Measurements from ENCODE around the gene MAFG. TPM values are rescaled to one million over a fixed set of nuclear protein-coding genes. Genes with fewer than 3 reads are reported as not detected.

MAFG gene
- total and polyA plus RNA-seq, 2 of the 13 experiments (the other 11 are each of a cell fraction or from before 2014, with no cell fraction given), result 14.5 to 20.0 TPM

- TF ChIP-seq PBX3 (CRISPR knock-in tag; IDR thresholded peaks at IDR 0.05; ENCODE audit: borderline replicate concordance) (no peak), HNF4A (CRISPR knock-in tag; IDR thresholded peaks at IDR 0.05) (no peak), ZNF10 (CRISPR knock-in tag; IDR thresholded peaks at IDR 0.05; ENCODE audit: borderline replicate concordance, low read depth) (no peak), KMT2A (CRISPR knock-in tag; IDR thresholded peaks at IDR 0.05) (no peak), HOXA3 (CRISPR knock-in tag; IDR thresholded peaks at IDR 0.05) (no peak), ATM (IDR thresholded peaks at IDR 0.05; ENCODE audit: borderline replicate concordance) (peak; percentile 32; the same call in 1 of the 2 replicates), ZSCAN31 (CRISPR knock-in tag; IDR thresholded peaks at IDR 0.05; ENCODE audit: low read depth) (no peak), MED1 (CRISPR knock-in tag; IDR thresholded peaks at IDR 0.05) (no peak), GFI1 (CRISPR knock-in tag; IDR thresholded peaks at IDR 0.05; ENCODE audit: borderline replicate concordance) (no peak), ZNF329 (CRISPR knock-in tag; IDR thresholded peaks at IDR 0.05; ENCODE audit: low read depth) (no peak), ERF (CRISPR knock-in tag; IDR thresholded peaks at IDR 0.05) (no peak; the same call in 1 of the 2 replicates), SIX1 (CRISPR knock-in tag; IDR thresholded peaks at IDR 0.05; ENCODE audit: borderline replicate concordance) (no peak), ZBTB2 (CRISPR knock-in tag; IDR thresholded peaks at IDR 0.05; ENCODE audit: low read depth) (no peak), ZMAT5 (CRISPR knock-in tag; IDR thresholded peaks at IDR 0.05; ENCODE audit: borderline replicate concordance, low read depth) (no peak), THYN1 (CRISPR knock-in tag; IDR thresholded peaks at IDR 0.05; ENCODE audit: borderline replicate concordance, low read depth) (no peak), ZNF749 (CRISPR knock-in tag; IDR thresholded peaks at IDR 0.05; ENCODE audit: borderline replicate concordance) (no peak), KDM4B (CRISPR knock-in tag; IDR thresholded peaks at IDR 0.05) (no peak), FLYWCH1 (CRISPR knock-in tag; IDR thresholded peaks at IDR 0.05) (no peak), SALL1 (CRISPR knock-in tag; IDR thresholded peaks at IDR 0.05) (peak; percentile 23; the same call in 1 of the 2 replicates), RARA (CRISPR knock-in tag; IDR thresholded peaks at IDR 0.05) (no peak), NFKBIZ (CRISPR knock-in tag; IDR thresholded peaks at IDR 0.05) (no peak), ELF3 (CRISPR knock-in tag; IDR thresholded peaks at IDR 0.05) (no peak), ATF1 (CRISPR knock-in tag; IDR thresholded peaks at IDR 0.05) (no peak), ZNF430 (CRISPR knock-in tag; IDR thresholded peaks at IDR 0.05) (no peak), ZNF160 (CRISPR knock-in tag; IDR thresholded peaks at IDR 0.05) (no peak), POLR2AphosphoS5 (IDR thresholded peaks at IDR 0.05; ENCODE audit: low read depth, low read length) (peak; percentile 36; the same call in 1 of the 2 replicates), PREB (CRISPR knock-in tag; IDR thresholded peaks at IDR 0.05) (no peak), RORA (CRISPR knock-in tag; IDR thresholded peaks at IDR 0.05) (no peak)
Measured at GRCh38 chr17:81916234-81917001, 11.1 kb downstream of the MAFG start (continued).

Data from HepG2 (cell line).